Activated CD4-positive, CD25-positive, alpha-beta regulatory T cell treated with anti-CD3 and anti-CD28 coated beads, Interleukin-2, amount 50 U/mL, for 72 hours (primary cell): Measurements from ENCODE around the gene LMF1.
"Not testable (repeated sequence)": the region's sequence is repeated elsewhere in the genome, so short reads cannot be mapped to it uniquely, and the experiment has no call there.

Experiments
- DNase-seq: peaks from one replicate; pipeline ENCODE4 v3.0.0; 2021

LMF1 gene

GRCh38 chr16:841455-842060 lies 129.2 kb downstream of the LMF1 start:
- no peak for DNase-seq

GRCh38 chr16:840561-841454 lies 130.0 kb downstream of the LMF1 start:
- no peak for DNase-seq

- no peak for DNase-seq
Measured at GRCh38 chr16:839643-840408, 131.0 kb downstream of the LMF1 start.

GRCh38 chr16:838741-839140 lies 132.0 kb downstream of the LMF1 start:
- no peak for DNase-seq

GRCh38 chr16:836822-837221 lies 134.0 kb downstream of the LMF1 start:
- DNase-seq: not testable (repeated sequence)

GRCh38 chr16:836221-836620 lies 134.6 kb downstream of the LMF1 start:
- no peak for DNase-seq

- DNase-seq: no peak
Measured at GRCh38 chr16:835373-835772, 135.4 kb downstream of the LMF1 start.

GRCh38 chr16:833411-833810 lies 137.4 kb downstream of the LMF1 start:
- DNase-seq: no peak

GRCh38 chr16:832652-833336 lies 138.0 kb downstream of the LMF1 start:
- DNase-seq: no peak

- no peak for DNase-seq
Measured at GRCh38 chr16:831571-832413, 139.0 kb downstream of the LMF1 start.

GRCh38 chr16:830871-831570 lies 139.8 kb downstream of the LMF1 start:
- DNase-seq: no peak

- DNase-seq: no peak
Measured at GRCh38 chr16:830107-830870, 140.5 kb downstream of the LMF1 start.

- DNase-seq: no peak
Measured at GRCh38 chr16:828891-829290, 141.9 kb downstream of the LMF1 start.

- no peak for DNase-seq
Measured at GRCh38 chr16:827513-827912, 143.3 kb downstream of the LMF1 start.

GRCh38 chr16:825341-826061 lies 145.3 kb downstream of the LMF1 start:
- no peak for DNase-seq

- no peak for DNase-seq
Measured at GRCh38 chr16:824601-825000, 146.2 kb downstream of the LMF1 start.

GRCh38 chr16:824194-824593 lies 146.6 kb downstream of the LMF1 start:
- no peak for DNase-seq

GRCh38 chr16:822909-823297 lies 147.9 kb downstream of the LMF1 start:
- DNase-seq: no peak

- DNase-seq: no peak
Measured at GRCh38 chr16:822174-822908, 148.4 kb downstream of the LMF1 start.
